T-helper 2 cell treated with Interferon-gamma antibody and Interleukin-4, amounts not matched to agents 100 ng/mL and 5 ng/mL, for 36 hours (primary cell): Measurements from ENCODE around the gene KRTAP10-1. TPM values are rescaled to one million over a fixed set of nuclear protein-coding genes. Genes with fewer than 3 reads are reported as not detected.
"Not testable (repeated sequence)": the region's sequence is repeated elsewhere in the genome, so short reads cannot be mapped to it uniquely, and the experiment has no call there.

Experiments used
- intact Hi-C: fragments of 100-400 bp; cut with micrococcal nuclease; formaldehyde crosslinking; loops from one replicate; pipeline ENCODE4 v1.15.1; 2023
- total RNA-seq: library from RNA; stranded (reverse); gene quantifications from 2 replicates; pipeline ENCODE4 v1.2.3, GENCODE V29; 2022

KRTAP10-1 gene
- total RNA-seq, 1 donor from 2014 or later: not detected

DNA sequence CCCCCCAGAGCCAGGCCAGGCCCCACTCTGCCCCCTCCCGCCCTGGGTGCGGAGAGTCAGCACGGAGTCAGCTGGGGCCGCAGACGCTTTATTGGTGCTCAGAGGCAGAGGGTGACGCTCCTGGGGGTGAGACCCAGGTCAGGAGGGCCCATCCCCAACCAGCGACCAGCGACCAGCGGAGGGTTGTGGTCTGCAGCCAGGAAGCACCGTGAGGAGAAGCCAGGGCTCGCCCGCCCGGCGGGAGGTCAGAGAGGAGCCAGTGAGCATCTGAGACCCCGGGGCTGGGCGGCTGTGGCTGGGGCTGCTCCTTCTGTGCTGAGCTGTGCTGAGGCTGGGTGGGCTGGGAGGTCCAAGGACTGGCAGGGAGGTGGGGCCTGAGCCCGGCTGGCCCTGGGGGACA, 10.3 kb upstream of the KRTAP10-1 start:
- intact Hi-C loops: not testable (repeated sequence)

DNA sequence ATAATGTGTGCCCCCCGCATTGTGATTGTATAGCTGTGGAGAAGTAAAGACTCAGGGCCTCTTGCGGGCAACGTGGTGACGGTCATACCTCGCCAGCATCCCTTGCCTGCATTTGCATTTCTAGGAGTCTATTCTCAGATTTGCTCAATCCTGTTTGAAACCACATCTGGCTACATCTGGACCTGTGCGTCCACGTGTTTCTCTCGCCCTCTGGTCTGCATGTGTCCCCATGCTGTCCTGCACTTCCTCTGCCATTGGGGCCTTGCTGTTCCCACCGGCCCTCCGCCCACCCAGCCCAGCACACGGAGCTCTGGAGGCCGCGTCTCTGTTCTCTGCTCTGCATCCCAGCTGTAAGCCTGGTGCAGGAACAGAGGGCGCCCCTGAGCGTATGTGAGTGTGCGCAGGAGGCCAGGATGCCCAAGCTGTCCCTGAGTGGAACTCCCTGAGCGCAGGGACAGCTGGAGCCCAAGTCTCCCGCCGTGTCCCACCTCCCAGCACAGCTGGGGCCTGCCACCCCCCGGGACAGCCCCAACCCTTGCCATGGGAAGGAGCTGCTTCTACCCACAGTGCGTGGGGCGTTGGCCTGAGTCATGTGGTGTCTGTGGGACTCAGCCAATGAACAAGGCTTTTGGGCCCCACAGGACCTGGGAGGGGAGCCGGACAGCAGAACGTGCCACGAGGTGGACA, 9.7 kb upstream of the KRTAP10-1 start:
- intact Hi-C loops: no loop called here

DNA sequence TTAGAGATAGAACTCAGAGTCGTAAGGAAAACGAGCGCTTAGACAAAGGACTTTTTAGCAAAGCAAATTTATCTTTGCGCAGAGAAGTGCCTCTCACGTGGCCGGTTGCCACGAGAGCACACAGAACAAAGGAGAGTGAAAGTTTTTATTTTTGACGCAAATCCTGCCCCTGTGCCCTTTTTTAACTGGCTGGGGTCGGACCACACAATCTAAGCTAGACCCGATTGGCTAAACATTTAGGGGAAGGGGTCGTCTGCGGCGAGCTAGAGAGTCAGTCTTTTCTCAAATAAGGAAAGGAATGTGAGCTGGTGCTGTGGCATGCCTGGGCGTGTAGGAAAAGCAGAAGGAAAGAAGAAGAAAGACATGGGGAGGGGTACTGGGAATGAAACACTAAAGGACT, 8.9 kb upstream of the KRTAP10-1 start:
- intact Hi-C loops: no loop called here

DNA sequence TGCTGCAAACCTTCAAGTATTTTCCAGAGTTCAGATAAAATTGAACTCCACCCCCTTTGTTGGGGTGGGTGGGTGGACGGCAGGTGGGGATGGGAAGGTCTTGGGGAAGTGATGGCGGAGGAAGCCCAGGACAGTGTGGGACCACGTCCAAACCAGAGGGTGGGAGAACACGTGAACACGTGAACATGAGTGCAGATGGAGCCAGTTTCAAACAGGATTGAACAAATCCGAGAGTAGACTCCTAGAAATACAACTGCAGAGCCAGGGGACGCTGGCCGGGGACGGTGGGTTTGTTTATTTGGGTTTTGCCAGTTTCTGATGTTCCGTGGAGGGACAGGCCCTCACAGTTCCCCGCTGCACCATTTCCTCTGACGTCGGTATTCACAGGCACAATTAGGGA, 8.4 kb upstream of the KRTAP10-1 start:
- intact Hi-C loops: no loop called here

DNA sequence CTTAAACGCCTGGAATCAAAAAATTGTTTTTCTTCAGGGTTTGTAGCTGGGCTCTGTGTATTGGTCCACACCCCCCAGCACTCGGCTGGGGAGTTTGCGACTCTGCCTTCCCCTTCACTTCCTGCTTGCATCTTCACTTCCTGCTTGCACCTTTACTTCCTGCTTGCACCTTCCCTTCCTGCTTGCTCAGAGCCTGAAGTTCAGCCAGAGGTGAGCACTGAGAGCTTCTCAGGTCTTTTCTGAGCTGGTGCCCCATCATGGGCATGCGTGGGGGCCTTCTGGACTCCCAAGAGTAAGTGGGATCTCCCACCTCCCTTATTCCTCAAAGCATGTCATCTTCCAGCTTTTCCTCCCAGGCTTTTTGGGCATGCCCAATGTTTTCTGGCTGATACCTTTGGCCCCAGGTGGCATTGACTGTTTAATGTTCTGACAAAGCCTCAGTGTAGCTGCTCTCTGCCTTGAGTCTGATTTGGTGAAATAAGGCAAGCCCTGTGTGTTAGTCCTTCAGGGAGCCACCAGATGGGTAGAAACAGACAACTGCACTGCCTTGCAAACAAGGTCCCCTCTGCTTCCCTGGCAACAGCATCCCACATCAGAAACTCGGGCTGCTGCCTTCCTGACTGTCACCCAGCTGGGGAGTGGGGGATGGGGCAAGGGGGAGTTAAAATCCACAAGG, 7.8 kb upstream of the KRTAP10-1 start:
- intact Hi-C loops: no loop called here

DNA sequence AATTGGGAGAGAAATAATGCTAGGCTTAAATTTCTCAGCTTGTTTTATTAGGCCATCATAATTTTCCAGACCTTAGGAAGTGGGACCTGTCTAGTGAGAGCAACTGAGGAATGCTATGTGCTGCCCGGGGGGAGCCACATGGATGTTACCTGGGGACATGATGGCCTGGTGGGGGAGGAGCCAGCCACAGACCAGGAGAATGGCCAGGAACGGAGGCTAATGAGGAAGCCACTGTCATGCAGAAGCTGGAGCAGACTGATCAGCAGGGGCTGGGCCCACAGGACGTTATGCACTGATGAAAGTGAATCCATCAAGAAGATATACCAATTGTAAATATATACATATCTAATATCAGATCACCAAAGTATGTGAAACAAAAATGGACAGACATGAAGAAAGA, 4.6 kb upstream of the KRTAP10-1 start:
- intact Hi-C loops: no loop called here

DNA sequence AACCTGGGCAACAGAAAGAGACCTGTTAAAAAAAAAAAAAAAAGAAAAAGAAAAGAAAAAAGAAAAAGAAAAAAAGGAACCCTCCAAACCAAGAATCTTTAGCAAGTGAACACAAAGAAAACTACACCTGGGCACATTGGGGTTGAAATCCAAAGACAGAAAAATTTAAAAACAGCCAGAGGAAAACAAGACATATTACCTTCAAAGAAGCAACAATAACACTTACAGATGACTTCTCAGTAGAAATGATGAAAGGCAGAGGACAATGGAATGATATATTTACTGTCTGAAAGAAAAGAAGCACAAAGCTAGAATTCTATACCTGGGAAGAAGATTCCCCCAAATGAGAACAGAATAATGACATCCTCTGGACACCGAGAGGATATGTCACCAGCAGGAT, 2.7 kb upstream of the KRTAP10-1 start:
- intact Hi-C loops: no loop called here

DNA sequence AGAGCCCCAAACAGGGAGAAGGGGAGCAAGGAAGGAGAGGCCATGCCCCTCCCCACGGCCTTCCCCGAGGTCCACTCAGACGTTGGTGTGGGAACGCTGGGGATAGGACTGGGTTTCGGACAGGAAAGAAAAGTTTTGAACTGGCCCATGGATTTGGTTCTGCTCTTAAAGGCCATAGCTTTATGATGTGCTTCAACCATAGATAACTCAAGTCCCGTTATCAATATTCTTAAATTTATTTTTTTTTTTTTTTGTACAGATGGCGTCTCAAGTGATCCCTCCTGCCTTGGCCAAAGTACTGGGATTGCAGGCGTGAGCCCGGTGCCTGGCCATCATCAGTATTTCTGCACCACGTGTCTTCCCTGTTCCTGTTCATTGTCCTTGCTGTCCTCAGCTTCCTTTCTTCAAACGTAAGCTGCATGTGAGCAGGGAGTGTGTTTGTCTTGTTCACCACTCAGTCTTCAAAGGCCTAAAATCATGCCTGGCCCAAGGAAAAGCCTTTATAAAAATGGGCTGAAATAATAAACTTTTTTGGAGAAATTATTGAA, 820 bp upstream of the KRTAP10-1 start:
- intact Hi-C loops: no loop called here

DNA sequence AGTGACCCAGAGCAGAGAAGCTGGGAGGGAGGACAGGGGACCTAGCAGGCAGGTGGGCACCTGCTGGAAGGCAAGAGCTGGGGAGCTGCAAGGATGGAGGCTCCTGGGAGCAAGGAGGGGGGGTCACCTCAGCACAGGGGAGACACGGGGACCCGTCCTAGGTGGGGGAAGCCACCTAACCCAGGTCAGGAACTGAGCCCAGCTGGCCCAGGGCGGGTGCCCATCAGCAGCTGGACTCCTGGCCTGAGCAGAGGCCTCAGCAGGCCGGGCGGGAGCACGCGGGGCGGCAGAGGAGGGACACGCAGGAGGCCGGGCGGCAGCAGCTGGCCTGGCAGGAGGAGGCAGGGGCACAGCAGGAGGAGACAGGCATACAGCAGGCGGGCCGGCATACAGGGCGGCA, 949 bp downstream of the KRTAP10-1 start:
- intact Hi-C loops: no loop called here

DNA sequence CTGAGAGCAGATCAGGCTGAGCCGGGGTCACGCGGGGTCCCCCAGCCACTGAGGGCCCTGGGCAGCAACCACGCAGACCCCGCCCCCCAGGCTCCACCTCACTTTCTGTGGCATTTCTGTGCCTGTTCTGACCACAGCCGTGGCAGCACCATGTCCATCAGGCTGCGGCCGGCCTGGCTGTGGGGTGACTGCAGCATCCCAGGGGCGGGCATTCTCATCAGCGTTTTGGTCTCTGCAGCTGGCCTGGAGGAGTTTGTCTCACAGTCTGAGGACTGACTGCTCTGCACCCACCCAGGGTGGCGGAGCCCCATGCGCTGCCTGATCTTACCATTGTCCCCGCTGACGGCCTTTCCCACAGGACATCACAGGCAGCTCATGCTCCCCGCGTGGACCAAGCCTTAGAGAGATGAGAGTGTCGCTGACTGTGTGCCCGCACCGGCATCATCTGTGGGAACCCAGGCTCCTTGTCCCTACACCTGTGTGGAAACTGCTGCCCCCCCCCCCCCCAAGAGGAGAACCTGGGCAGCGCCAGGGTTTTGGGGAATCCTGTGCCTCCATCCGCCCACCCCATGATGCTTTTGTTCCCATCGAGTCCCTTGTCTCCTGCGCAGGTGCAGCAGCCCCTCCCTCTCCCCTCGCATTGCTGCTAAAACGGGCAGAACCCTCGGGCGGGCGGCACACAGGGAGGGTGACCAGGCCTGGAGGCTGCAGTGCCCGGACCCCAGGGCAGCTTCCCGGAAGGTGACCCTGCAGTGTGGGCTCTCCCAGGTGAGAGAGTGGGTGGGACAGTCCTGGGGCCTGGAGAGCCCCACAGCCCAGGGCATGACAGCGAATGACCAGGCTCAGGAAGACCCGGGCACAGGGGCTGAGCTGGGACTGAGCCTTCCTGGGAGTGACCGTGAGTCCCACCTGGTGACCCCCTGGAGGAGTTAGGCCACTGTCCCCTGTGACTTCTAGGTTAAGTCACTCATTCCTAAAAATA, 1.8 kb downstream of the KRTAP10-1 start:
- intact Hi-C loops: no loop called here

DNA sequence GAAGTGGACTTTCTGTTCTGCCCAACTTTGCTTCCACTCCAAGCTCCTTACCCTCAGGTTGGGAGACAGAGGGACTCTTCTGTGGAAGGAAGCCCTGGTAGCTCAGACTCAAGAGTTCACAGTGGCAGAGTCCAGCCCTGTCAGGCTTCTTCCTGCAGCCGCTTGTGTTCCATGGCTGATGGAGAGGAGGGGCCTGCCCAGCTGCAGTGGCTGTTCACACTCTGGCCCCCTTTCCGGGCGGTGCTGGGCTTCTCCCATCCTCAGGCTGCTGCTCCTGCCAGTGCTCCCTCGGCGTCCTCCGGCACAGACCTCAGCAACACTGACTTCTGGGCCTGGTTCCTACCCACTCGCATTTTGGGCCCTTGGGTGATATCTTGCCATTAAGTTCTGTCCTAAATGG, 4.0 kb downstream of the KRTAP10-1 start:
- intact Hi-C loops: no loop called here

DNA sequence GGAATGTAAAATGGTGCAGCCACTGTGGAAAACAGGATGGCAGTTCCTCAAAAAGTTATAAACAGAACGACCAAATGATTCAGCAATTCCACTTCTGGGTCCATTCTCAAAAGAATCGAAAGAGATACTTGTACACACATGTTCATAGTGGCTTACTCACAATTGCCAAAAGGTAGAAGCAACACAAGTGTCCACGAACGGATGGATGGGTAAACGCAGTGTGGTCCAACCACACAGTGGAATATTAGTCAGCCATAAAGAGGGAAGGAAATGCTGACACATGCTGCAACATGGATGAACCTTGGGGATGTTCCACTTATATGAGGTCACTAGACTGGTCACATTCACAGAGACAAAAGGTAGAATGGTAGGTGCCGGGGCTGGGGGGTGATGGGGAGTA, 5.3 kb downstream of the KRTAP10-1 start:
- intact Hi-C loops: no loop called here

DNA sequence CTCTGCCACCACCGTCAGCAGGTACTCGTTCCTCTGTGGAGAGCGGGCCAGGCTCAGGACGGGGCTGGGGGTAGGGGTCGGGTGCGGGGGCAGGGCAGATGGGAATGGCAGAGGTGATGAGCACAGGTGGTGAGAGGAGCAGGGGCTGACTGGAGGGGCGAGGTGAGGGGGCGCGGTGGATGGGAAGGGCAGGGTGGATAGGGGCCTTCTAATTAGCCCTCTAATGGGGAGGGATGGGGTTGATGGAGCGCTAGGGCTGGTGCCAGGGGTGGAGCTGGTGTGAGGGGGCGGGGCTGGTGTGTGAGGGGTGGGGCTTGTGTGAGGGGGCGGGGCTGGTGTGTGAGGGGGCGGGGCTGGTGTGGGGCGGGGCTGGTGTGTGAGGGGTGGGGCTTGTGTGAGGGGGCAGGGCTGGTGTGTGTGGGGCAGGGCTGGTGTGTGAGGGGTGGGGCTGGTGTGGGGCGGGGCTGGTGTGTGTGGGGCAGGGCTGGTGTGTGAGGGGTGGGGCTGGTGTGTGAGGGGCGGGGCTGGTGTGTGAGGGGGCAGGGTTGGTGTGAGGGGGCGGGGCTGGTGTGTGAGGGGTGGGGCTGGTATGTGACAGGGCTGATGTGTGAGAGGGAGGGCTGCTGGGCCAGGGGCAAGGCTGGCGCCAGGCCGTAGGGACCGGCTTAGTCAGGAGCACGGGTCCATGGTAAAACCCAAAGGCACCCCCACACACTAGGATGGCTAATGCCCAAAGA, 5.9 kb downstream of the KRTAP10-1 start:
- intact Hi-C loops: no loop called here

DNA sequence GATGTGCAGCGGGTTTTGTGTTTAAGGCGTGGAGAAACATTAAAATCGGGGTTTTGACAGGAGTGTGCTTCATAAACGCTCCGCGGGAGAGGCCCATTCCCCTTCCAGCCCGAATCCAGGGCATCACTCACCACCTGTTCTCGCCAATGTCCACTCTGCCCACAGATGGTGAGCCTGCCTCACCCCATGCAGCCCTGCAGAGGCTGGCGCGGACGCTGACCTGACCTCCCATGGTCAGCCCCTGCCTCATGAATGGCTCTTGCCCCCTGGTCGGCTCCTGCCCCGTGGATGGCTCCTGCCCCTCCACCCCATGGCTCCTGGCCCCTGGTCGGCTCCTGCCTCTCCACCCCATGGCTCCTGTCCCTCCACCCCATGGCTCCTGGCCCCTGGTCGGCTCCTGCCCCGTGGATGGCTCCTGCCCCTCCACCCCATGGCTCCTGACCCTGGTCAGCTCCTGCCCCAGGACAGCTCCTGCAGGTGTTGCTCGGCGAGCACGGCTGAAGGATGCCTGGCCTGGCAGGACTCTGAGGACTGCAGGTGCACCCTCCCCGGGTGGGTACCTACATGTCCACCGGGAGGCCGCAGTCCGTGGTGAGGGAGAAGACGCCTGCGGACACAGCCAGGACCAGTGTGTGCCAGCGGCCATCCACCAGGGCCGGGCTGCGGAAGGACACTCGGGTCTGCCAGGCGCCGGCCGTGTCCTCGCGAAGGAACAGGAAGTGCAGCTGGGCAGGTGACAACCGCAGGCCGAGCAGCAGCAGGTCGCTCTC, 6.7 kb downstream of the KRTAP10-1 start:
- intact Hi-C loops: no loop called here

DNA sequence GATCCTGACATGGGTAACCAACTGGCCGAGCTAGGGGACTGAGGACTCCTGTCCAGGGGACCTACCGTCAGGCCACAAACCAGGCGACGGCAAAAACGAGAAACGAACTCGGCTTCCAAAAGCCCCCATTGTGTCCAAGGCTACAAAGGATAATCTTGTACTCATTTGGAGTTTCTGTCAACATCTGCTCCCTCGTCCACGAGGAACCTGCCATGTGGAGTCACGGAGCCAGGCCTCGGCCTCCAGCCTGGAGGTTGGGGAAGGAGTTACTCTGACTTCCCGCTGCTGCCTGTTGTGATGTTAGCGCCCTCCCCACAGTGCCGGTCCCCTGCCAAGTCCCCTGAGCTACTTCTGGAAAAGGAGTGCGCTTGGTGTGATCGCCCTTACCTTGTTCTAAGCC, 7.3 kb downstream of the KRTAP10-1 start:
- intact Hi-C loops: no loop called here

DNA sequence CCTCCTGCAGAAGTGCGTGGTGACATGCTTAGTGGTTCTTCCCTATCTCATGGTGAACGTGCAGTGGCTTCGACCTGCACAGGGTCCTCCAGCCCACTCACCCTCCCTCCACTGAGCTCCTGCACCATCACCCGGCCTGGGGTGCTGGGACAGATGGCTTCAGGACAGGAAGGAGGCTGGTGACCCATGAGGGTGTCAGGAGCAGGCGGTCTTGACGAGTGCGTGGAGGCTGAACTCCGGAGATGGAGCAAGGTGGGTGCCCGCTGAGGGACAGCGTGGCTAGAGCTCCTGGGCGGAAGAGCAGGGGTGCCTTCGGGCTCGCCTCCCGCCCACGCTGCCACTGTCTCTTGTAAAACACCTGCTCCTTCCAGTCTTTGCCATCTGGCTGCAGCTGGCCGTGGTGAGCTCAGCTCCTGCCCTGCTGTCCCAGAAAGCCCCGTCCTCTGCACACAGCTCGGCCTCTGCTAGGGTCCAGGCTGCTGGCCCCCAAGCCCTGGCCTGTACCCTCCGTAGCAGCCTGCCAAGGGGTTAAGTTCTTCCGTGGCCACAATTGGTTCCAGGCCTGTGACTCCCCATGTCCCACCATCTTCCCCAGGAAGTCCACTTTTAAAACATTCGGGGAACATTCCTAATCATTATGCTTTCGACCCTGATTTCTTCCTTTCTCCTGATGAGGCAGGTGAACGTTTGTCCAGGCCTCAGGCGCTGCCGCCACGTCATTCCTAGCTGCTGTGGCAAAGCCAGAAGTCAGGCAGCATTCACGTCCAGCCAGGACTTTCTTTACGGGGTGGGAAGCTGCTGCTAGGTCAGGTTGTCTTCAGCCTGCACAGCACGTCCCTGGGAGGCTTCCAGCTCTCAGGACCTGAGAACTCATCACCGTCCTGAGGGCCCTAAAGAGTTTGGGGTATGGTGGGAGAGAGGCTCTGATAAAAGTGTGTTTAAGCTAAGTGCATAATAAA, 8.1 kb downstream of the KRTAP10-1 start:
- intact Hi-C loops: no loop called here

DNA sequence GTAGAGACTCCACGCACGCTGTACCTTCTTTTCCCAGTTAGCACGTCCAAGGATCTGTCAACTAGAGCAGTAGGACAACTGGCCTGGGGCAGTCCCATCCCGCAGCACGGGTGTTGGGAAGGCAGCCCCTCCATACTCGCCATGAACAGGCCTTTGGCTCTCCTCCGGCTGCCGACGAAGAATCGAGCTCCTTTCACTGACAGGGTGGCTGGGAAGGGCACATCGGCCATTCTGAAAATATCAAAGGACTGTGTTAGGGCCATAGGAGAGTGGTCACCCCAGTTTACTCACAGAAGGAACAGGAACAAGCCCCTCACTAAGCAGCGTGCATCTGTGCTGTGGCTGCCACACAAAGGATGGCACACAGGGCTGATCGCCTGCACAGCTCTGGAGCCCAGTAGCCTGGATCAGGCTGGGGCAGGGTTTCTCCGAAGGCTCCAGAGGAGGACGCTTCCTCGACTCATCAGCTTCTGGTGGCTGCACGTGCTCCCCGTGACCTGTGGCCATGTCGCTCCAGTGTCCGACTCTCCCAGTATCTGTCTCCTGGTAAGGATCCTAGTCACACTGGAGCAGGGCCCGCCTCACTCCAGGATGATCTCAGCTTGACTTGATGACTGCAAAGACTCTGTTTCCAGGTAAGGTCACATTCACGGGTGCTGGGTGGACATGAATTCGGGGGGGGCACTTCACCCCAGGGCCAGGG, 8.9 kb downstream of the KRTAP10-1 start:
- intact Hi-C loops: no loop called here

DNA sequence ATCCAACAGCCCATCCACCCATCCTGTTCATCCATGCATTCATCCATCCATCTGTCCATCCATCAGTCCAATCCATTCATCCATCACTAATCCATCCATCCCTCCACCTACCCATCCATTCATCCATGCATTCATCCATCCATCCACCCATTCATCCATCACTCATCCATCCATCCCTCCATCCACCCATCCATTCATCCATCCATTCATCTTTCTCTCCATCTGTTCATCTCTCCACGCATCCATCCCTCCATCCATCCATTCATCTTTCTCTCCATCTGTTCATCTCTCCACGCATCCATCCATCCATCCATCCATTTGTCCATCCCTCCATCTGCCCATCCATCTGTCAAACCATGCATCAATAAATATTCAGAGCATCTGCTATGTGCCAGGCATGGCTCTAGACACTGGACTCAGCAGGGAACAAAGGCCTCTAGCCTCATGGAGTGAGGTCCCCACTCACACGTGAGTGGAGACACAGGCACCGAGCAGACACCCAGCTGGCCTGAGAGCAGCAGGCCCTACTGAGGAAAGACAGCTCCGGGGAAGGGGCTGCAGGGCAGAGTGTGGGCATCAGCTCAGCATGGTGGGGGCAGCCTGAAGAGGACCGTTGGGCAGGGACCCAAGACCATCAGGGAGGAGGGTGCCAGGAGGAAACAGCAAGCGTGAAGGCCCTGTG, 9.6 kb downstream of the KRTAP10-1 start:
- intact Hi-C loops: no loop called here
